Endothelial cell of umbilical vein (primary cell): ENCODE data around the gene VCX3A. TPM values are rescaled to one million over a fixed set of nuclear protein-coding genes. Genes with fewer than 3 reads are reported as not detected.

Source experiments
- BruUV-seq: library from RNA; stranded (reverse); fragments of 400-500 nt; replicated peaks from 2 replicates; lab custom pipeline; 2021; lab: Mats Ljungman, UMichigan
- CTCF ChIA-PET: fragments of 300-600, 350-600 bp; sonication (Branson Sonifier 250); formaldehyde crosslinking; loops from one replicate; lab custom pipeline; 2021; ENCODE audit warnings: antibody characterized with exemption, inconsistent platforms; lab: Charles Lee
- POLR2A ChIA-PET: fragments of 300-600, 350-600 bp; sonication (Branson Sonifier 250); formaldehyde crosslinking; loops from one replicate; lab custom pipeline; 2021; ENCODE audit warnings: antibody characterized with exemption, inconsistent platforms; lab: Charles Lee
- DNase-seq: peaks from one replicate; pipeline ENCODE4 v3.0.0-alpha.2; 2011; ENCODE audit warnings: low read depth, low spot score
- FAIRE-seq: peaks from 2 replicates; lab custom pipeline; 2011; peaks lifted over from hg19 to GRCh38; lab: Jason Lieb, UNC
- H2AFZ ChIP-seq: 2 replicates; pipeline ENCODE4 v1.6.0; 2012; ENCODE audit warnings: low read depth, low read length, control low read depth, inconsistent platforms
- H3K27ac ChIP-seq: 2 replicates; pipeline ENCODE4 v1.5.1; 2011; ENCODE audit warnings: low read depth, mild to moderate bottlenecking, control low read depth, low read length, moderate library complexity; ENCODE audit not compliant: insufficient read depth
- H3K27me3 ChIP-seq, 2 experiments: 2 replicates each; pipeline versions ENCODE4 v1.6.0 to v1.6.1; 2011; ENCODE audit warnings: low read length in 2 of 2, mixed read lengths in 1 of 2; ENCODE audit not compliant: control insufficient read depth in 2 of 2, insufficient read depth in 2 of 2
- H3K36me3 ChIP-seq, 2 experiments: 2 replicates in 1 of 2; 3 replicates in 1 of 2; pipeline ENCODE4 v1.5.1; 2011; ENCODE audit warnings: low read length in 2 of 2, mild to moderate bottlenecking in 1 of 2, moderate library complexity in 1 of 2; ENCODE audit not compliant: control insufficient read depth in 2 of 2, insufficient read depth in 2 of 2; ENCODE audit errors: extremely low read depth in 1 of 2
- H3K4me1 ChIP-seq: 3 replicates; pipeline ENCODE4 v1.5.1; 2011; ENCODE audit warnings: mild to moderate bottlenecking, low read length; ENCODE audit not compliant: control insufficient read depth, insufficient read depth; ENCODE audit errors: extremely low read depth
- H3K4me2 ChIP-seq: 2 replicates; pipeline ENCODE4 v1.6.1; 2011; ENCODE audit warnings: low read length, control low read depth, mixed read lengths; ENCODE audit not compliant: insufficient read depth
- H3K4me3 ChIP-seq, 3 experiments: fragments of 200-600 bp in 1 of 3; sonication (generic), shearing (Covaris generic) in 1 of 3; replicated peaks in 1 of 3; 2 replicates each; pipeline ENCODE4 v1.5.1; 2011 to 2016; ENCODE audit warnings: control low read depth in 3 of 3, low read length in 3 of 3, mild to moderate bottlenecking in 2 of 3, inconsistent platforms in 1 of 3, low read depth in 1 of 3, moderate library complexity in 1 of 3; ENCODE audit not compliant: insufficient read depth in 1 of 3
- H3K79me2 ChIP-seq: 2 replicates; pipeline ENCODE4 v1.6.0; 2012; ENCODE audit warnings: low read length, inconsistent platforms; ENCODE audit not compliant: control insufficient read depth, insufficient read depth
- H3K9ac ChIP-seq: replicated peaks from 2 replicates; pipeline ENCODE3; 2011; ENCODE audit warnings: low read length, control low read depth; ENCODE audit not compliant: insufficient read depth; ENCODE audit errors: extremely low read depth
- H3K9me1 ChIP-seq: replicated peaks from 3 replicates; pipeline ENCODE4 v1.6.0; 2011; ENCODE audit warnings: mild to moderate bottlenecking, low read length; ENCODE audit not compliant: control insufficient read depth, insufficient read depth; ENCODE audit errors: extremely low read depth
- H3K9me3 ChIP-seq: replicated peaks from 2 replicates; pipeline ENCODE4 v1.5.1; 2012; ENCODE audit warnings: low read length, inconsistent platforms; ENCODE audit not compliant: control insufficient read depth, insufficient read depth
- H4K20me1 ChIP-seq: replicated peaks from 2 replicates; pipeline ENCODE3; 2011; ENCODE audit warnings: mild to moderate bottlenecking, low read length; ENCODE audit not compliant: control insufficient read depth, insufficient read depth; ENCODE audit errors: extremely low read depth
- EZH2 ChIP-seq: IDR thresholded peaks from 2 replicates; pipeline ENCODE4 v1.6.1; 2012; ENCODE audit warnings: borderline replicate concordance, low read depth, mild to moderate bottlenecking, moderate library complexity, low read length, inconsistent platforms; ENCODE audit not compliant: severe bottlenecking
- FOS ChIP-seq: IDR thresholded peaks from 2 replicates; pipeline ENCODE4 v1.6.1; 2011; ENCODE audit warnings: mild to moderate bottlenecking, low read length, moderate library complexity, borderline replicate concordance; ENCODE audit not compliant: insufficient read depth
- GATA2 ChIP-seq: IDR thresholded peaks from 2 replicates; pipeline ENCODE4 v1.7.0; 2011; ENCODE audit warnings: low read depth, mild to moderate bottlenecking, moderate library complexity, mixed read lengths, low read length; ENCODE audit not compliant: insufficient read length, insufficient read depth
- JUN ChIP-seq: IDR thresholded peaks from 2 replicates; pipeline ENCODE4 v1.6.1; 2011; ENCODE audit warnings: borderline replicate concordance, low read depth; ENCODE audit not compliant: insufficient read length, insufficient read depth
- MYC ChIP-seq: IDR thresholded peaks from one replicate; pipeline ENCODE4 v1.6.1; 2011; ENCODE audit warnings: mild to moderate bottlenecking, low read depth, low read length
- POLR2A ChIP-seq: IDR thresholded peaks from 2 replicates; pipeline ENCODE4 v1.6.1; 2012; ENCODE audit warnings: low read depth, mild to moderate bottlenecking, control low read depth, low read length
- POLR2AphosphoS5 ChIP-seq: IDR thresholded peaks from 2 replicates; pipeline ENCODE4 v1.6.1; 2012; ENCODE audit warnings: low read depth, mild to moderate bottlenecking, control low read depth, low read length, moderate library complexity; ENCODE audit not compliant: insufficient read depth
- dilution Hi-C: fragments of 300-500 bp; cut with MboI; formaldehyde crosslinking; loops from one replicate; pipeline ENCODE4 v1.15.0; 2019; ENCODE audit warnings: low sequenced_read_pairs; ENCODE audit not compliant: extremely low pct_ligation_motif_present
- intact Hi-C: fragments of 100-400 bp; cut with micrococcal nuclease; formaldehyde crosslinking; loops from one replicate; pipeline ENCODE4 v1.10.0; 2022
- polyA plus RNA-seq, 4 experiments: library from polyadenylated mRNA; depleted of rRNA in 3 of 4; stranded (reverse) in 3 of 4; unstranded in 1 of 4; fragments of >200 nt; gene quantifications; 2 replicates each; pipeline versions ENCODE4 v1.2.1 to v1.2.3, GENCODE V29; 2011 to 2012; ENCODE audit warnings: missing spikeins in 1 of 4
- total RNA-seq: library from RNA; stranded (reverse); gene quantifications from 2 replicates; pipeline ENCODE4 v1.2.3, GENCODE V29; 2021
- TF ChIP-seq, protein P1 (sequence below), 2 donors: IDR thresholded peaks; 1 replicate in 1 of 2; 2 replicates in 1 of 2; pipeline ENCODE4 v1.5.1; 2011; ENCODE audit warnings: low read length in 2 of 2, mild to moderate bottlenecking in 2 of 2, moderate library complexity in 2 of 2, control low read depth in 1 of 2, inconsistent platforms in 1 of 2, low read depth in 1 of 2; ENCODE audit not compliant: insufficient read depth in 1 of 2; ENCODE audit errors: extremely low read depth in 1 of 2
- TF ChIP-seq, protein P2 (sequence below): IDR thresholded peaks from 2 replicates; pipeline ENCODE4 v1.6.1; 2011; ENCODE audit not compliant: insufficient read depth, insufficient read length

VCX3A gene
- total and polyA plus RNA-seq, 2 donors (not counting 3 experiments of a cell fraction or from before 2014, with no cell fraction given) = not detected

DNA sequence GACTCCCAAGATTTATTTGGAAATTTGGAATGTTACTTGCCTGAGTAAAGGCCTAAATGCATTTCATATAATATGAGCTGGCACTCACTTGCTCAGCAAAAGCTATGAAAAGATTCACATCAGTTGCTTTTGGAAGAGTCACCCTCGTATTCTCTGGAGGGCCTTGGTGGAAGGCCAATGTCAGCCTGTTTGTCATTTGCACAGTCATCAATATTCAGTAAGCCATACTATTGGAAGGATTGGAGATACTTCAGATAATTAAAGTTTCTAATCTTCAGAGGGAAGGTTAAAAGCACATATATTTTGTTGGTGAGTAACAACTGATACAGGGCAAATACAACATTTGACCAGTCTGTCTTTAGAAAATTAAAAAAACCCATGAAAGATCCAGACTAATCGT, 36.6 kb downstream of the VCX3A start:
- H3K9ac ChIP-seq = no peak overlapping the region
- H2AFZ ChIP-seq = no peak overlapping the region
- no peaks in the 10 kb centered on the region for H3K36me3 ChIP-seq
- POLR2A ChIA-PET = no interaction called here
- H3K4me1 ChIP-seq = no peaks in the 10 kb centered on the region
- H3K27ac ChIP-seq = no peak overlapping the region
- no peaks in the 10 kb centered on the region for H3K9me3 ChIP-seq
- no peak for DNase-seq
- no peak overlapping the region for H3K4me2 ChIP-seq
- no peak for FAIRE-seq
- dilution Hi-C loops (no loop called here), intact Hi-C loops (no loop called here)
- H3K9me1 ChIP-seq = no peaks in the 10 kb centered on the region
- no peaks in the 10 kb centered on the region for H3K27me3 ChIP-seq
- BruUV-seq = no TSS peak
- no peaks in the 10 kb centered on the region for H4K20me1 ChIP-seq
- H3K79me2 ChIP-seq = no peaks in the 10 kb centered on the region
- CTCF ChIA-PET = no interaction called here
- TF ChIP-seq GATA2 (no peak), JUN (no peak), POLR2AphosphoS5 (no peak), POLR2A (no peak), MYC (no peak), EZH2 (no peak), FOS (no peak)
- TF ChIP-seq, protein P1, sequence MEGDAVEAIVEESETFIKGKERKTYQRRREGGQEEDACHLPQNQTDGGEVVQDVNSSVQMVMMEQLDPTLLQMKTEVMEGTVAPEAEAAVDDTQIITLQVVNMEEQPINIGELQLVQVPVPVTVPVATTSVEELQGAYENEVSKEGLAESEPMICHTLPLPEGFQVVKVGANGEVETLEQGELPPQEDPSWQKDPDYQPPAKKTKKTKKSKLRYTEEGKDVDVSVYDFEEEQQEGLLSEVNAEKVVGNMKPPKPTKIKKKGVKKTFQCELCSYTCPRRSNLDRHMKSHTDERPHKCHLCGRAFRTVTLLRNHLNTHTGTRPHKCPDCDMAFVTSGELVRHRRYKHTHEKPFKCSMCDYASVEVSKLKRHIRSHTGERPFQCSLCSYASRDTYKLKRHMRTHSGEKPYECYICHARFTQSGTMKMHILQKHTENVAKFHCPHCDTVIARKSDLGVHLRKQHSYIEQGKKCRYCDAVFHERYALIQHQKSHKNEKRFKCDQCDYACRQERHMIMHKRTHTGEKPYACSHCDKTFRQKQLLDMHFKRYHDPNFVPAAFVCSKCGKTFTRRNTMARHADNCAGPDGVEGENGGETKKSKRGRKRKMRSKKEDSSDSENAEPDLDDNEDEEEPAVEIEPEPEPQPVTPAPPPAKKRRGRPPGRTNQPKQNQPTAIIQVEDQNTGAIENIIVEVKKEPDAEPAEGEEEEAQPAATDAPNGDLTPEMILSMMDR (IDR thresholded peaks at IDR 0.05; ENCODE audit: extremely low read depth in 1 of 2, insufficient read depth in 1 of 2, low read depth in 1 of 2, low read length in 2 of 2) = no peak
- TF ChIP-seq, protein P2, sequence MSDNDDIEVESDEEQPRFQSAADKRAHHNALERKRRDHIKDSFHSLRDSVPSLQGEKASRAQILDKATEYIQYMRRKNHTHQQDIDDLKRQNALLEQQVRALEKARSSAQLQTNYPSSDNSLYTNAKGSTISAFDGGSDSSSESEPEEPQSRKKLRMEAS = no peak
- H3K4me3 ChIP-seq = no peak overlapping the region
